C4-2B (cell line): ENCODE data around the gene CD47.

Experiments
- ZFX ChIP-seq: fragments of 450-650 bp; IDR thresholded peaks from 2 replicates; pipeline ENCODE4 v1.6.1; 2017
- TF ChIP-seq, protein P1 (sequence below): fragments of 450-650 bp; conservative IDR thresholded peaks from 2 replicates; pipeline ENCODE4 v1.5.1; 2017; ENCODE audit warnings: mild to moderate bottlenecking

GRCh38 chr3:108047987-108048386 lies 42.8 kb downstream of the CD47 start:
- TF ChIP-seq, protein P1, sequence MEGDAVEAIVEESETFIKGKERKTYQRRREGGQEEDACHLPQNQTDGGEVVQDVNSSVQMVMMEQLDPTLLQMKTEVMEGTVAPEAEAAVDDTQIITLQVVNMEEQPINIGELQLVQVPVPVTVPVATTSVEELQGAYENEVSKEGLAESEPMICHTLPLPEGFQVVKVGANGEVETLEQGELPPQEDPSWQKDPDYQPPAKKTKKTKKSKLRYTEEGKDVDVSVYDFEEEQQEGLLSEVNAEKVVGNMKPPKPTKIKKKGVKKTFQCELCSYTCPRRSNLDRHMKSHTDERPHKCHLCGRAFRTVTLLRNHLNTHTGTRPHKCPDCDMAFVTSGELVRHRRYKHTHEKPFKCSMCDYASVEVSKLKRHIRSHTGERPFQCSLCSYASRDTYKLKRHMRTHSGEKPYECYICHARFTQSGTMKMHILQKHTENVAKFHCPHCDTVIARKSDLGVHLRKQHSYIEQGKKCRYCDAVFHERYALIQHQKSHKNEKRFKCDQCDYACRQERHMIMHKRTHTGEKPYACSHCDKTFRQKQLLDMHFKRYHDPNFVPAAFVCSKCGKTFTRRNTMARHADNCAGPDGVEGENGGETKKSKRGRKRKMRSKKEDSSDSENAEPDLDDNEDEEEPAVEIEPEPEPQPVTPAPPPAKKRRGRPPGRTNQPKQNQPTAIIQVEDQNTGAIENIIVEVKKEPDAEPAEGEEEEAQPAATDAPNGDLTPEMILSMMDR, result no peak
- no peak for TF ChIP-seq ZFX
